Tibial artery (tissue), 4 donors: ENCODE measurements around the gene ZNF814.
"Not testable (repeated sequence)": the region's sequence is repeated elsewhere in the genome, so short reads cannot be mapped to it uniquely, and the experiment has no call there.

Experiments
- DNase-seq, 2 donors: peaks; one replicate each; pipeline ENCODE4 v3.0.0-alpha.2; 2019
- H3K27ac ChIP-seq, 2 donors: fragments of 200-600 bp; sonication (generic) in 1 of 2; 1 replicate in 1 of 2; 2 replicates in 1 of 2; pipeline ENCODE4 v1.5.1; 2018 to 2019; ENCODE audit warnings: mild to moderate bottlenecking in 1 of 2
- H3K27me3 ChIP-seq, 2 donors: fragments of 200-600 bp; sonication (generic) in 1 of 2; one replicate each; pipeline versions ENCODE4 v1.5.1 to v1.6.0; 2016 to 2019
- H3K36me3 ChIP-seq, 3 donors: fragments of 200-600 bp; sonication (generic) in 2 of 3; one replicate each; pipeline ENCODE4 v1.5.1; 2016 to 2019; ENCODE audit warnings: mild to moderate bottlenecking in 2 of 3
- H3K4me1 ChIP-seq, 4 donors: fragments of 200-600 bp; sonication (generic) in 2 of 4; 1 replicate in 3 of 4; 2 replicates in 1 of 4; pipeline ENCODE4 v1.5.1; 2016 to 2019
- H3K4me3 ChIP-seq, 2 donors: fragments of 200-600 bp; sonication (generic) in 1 of 2; 1 replicate in 1 of 2; 2 replicates in 1 of 2; pipeline ENCODE4 v1.5.1; 2018 to 2019; ENCODE audit warnings: mild to moderate bottlenecking in 2 of 2
- H3K9me3 ChIP-seq, 3 donors: fragments of 200-600 bp; sonication (generic) in 1 of 3; one replicate each; pipeline ENCODE4 v1.5.1; 2016 to 2019
- CTCF ChIP-seq, 2 experiments: fragments of 200-600 bp in 1 of 2; fragments of 450-650 bp in 1 of 2; IDR thresholded peaks; one replicate each; pipeline ENCODE4 v1.5.1; 2017 to 2019; ENCODE audit warnings: antibody characterized with exemption in 2 of 2, mild to moderate bottlenecking in 1 of 2, moderate library complexity in 1 of 2
- intact Hi-C: fragments of 100-400 bp; cut with DNase I; formaldehyde crosslinking; loops from one replicate; pipeline ENCODE4 v1.15.0; 2023; ENCODE audit warnings: low total_unique reads

The ZNF814 gene

GRCh38 chr19:57888560-57889231 is at the start of gene ZNF814:
Gene ZNF814, minus strand, starts transcription at chr19:57889037. Its CDS starts 235 bp downstream, at chr19:57888802.
- peaks cover 0 to 81% (median 36%) of the 10 kb centered on the region in 3 donors for H3K9me3 ChIP-seq
- H3K36me3 ChIP-seq, result peaks cover 13 to 33% (median 19%) of the 10 kb centered on the region in 3 donors
- no peaks in the 10 kb centered on the region for H3K4me1 ChIP-seq
- intact Hi-C loops, result no loop called here
- H3K4me3 ChIP-seq, result peak within 1 kb of the TSS; percentile 45 to 49
- no peak within 1 kb of the TSS for H3K27ac ChIP-seq
- H3K27me3 ChIP-seq, result no peaks in the 10 kb centered on the region
- TF ChIP-seq CTCF (IDR thresholded peaks at IDR 0.05), result no peak
- peak; percentile 58 to 77 for DNase-seq

- H3K27ac ChIP-seq, result no peak overlapping the region
- H3K27me3 ChIP-seq, result no peaks in the 10 kb centered on the region
- no peak for DNase-seq
- intact Hi-C loops, result no loop called here
- H3K36me3 ChIP-seq, result peaks cover 42 to 75% (median 54%) of the 10 kb centered on the region in 3 donors
- no peaks in the 10 kb centered on the region for H3K4me1 ChIP-seq
- H3K4me3 ChIP-seq, result no peak overlapping the region
- TF ChIP-seq CTCF (IDR thresholded peaks at IDR 0.05), result no peak
- H3K9me3 ChIP-seq, result peaks cover 3 to 92% (median 77%) of the 10 kb centered on the region in 3 donors
Measured at GRCh38 chr19:57935731-57936130, 46.9 kb upstream of the ZNF814 start.

GRCh38 chr19:57934820-57935665 is 46.2 kb upstream of the ZNF814 start, which contains the start of gene ZNF418:
Gene ZNF418, minus strand, starts transcription at chr19:57935402. Its CDS starts 1,580 bp downstream, at chr19:57933822.
- H3K4me1 ChIP-seq, result no peaks in the 10 kb centered on the region
- DNase-seq, result peak in 1 of 2 donors; percentile 29
- peak within 1 kb of the TSS; percentile 56 to 61 for H3K4me3 ChIP-seq
- H3K36me3 ChIP-seq, result peaks cover 36 to 77% (median 55%) of the 10 kb centered on the region in 3 donors
- TF ChIP-seq CTCF (IDR thresholded peaks at IDR 0.05), result no peak
- H3K27me3 ChIP-seq, result no peaks in the 10 kb centered on the region
- H3K27ac ChIP-seq, result peak within 1 kb of the TSS; percentile 50 to 57
- intact Hi-C loops, result no loop called here
- H3K9me3 ChIP-seq, result peaks cover 3 to 94% (median 82%) of the 10 kb centered on the region in 3 donors

GRCh38 chr19:57927587-57927986 is 38.8 kb upstream of the ZNF814 start:
- no peak overlapping the region for H3K4me3 ChIP-seq
- no peaks in the 10 kb centered on the region for H3K4me1 ChIP-seq
- no peak for DNase-seq
- H3K9me3 ChIP-seq, result peaks cover 0 to 90% (median 81%) of the 10 kb centered on the region in 3 donors
- H3K36me3 ChIP-seq, result peaks cover 58 to 79% (median 63%) of the 10 kb centered on the region in 3 donors
- no peak for TF ChIP-seq CTCF (IDR thresholded peaks at IDR 0.05)
- no peaks in the 10 kb centered on the region for H3K27me3 ChIP-seq
- no peak overlapping the region for H3K27ac ChIP-seq
- intact Hi-C loops, result no loop called here

GRCh38 chr19:57916168-57916995 is 27.5 kb upstream of the ZNF814 start, which contains the start of gene ZNF417:
Gene ZNF417, minus strand, starts transcription at chr19:57916592. Its CDS starts 181 bp downstream, at chr19:57916411.
- H3K27me3 ChIP-seq, intact Hi-C loops: not testable (repeated sequence)
- Histone ChIP-seq H3K36me3 (peaks cover 32 to 41% (median 40%) of the 10 kb centered on the region in 3 donors), H3K9me3 (peaks cover 0 to 32% (median 20%) of the 10 kb centered on the region in 3 donors), H3K4me1 (peaks cover 0 to 14% (median 10%) of the 10 kb centered on the region in 4 donors), H3K4me3 (peak within 1 kb of the TSS; percentile 80 to 88), H3K27ac (peak within 1 kb of the TSS; percentile 78 to 80)
- peak; percentile 83 to 90 for DNase-seq
